Measurements from ENCODE around the gene NCAPD2. TPM values are rescaled to one million over a fixed set of nuclear protein-coding genes. Genes with fewer than 3 reads are reported as not detected.

NCAPD2 gene
- total and polyA plus RNA-seq, 2 donors (not counting 3 experiments of a cell fraction or from before 2014, with no cell fraction given), result 41.8 to 90.1 TPM

- Histone ChIP-seq H3K9ac (replicated peaks; ENCODE audit: extremely low read depth, insufficient read depth, low read length) (no peak overlapping the region), H3K36me3 (ENCODE audit: control insufficient read depth in 2 of 2, extremely low read depth in 1 of 2, insufficient read depth in 2 of 2, low read length in 2 of 2) (peaks cover 16 to 28% of the 10 kb centered on the region in 2 experiments), H3K27ac (ENCODE audit: insufficient read depth, low read depth, low read length) (no peak overlapping the region), H3K27me3 (ENCODE audit: control insufficient read depth in 2 of 2, insufficient read depth in 2 of 2, low read length in 2 of 2) (no peaks in the 10 kb centered on the region), H2AFZ (ENCODE audit: low read depth, low read length) (no peak overlapping the region), H3K9me3 (replicated peaks; ENCODE audit: control insufficient read depth, insufficient read depth, low read length) (no peaks in the 10 kb centered on the region), H3K9me1 (replicated peaks; ENCODE audit: control insufficient read depth, extremely low read depth, insufficient read depth, low read length) (no peaks in the 10 kb centered on the region), H3K4me3 (replicated peaks in 1 of 3; ENCODE audit: insufficient read depth in 1 of 3, low read depth in 1 of 3, low read length in 3 of 3) (peak overlapping the region in 1 of 3 experiments; percentile 70), H3K79me2 (ENCODE audit: control insufficient read depth, insufficient read depth, low read length) (peaks cover 31% of the 10 kb centered on the region), H4K20me1 (replicated peaks; ENCODE audit: control insufficient read depth, extremely low read depth, insufficient read depth, low read length) (no peaks in the 10 kb centered on the region), H3K4me2 (ENCODE audit: insufficient read depth, low read length) (peak overlapping the region; percentile 60), H3K4me1 (ENCODE audit: control insufficient read depth, extremely low read depth, insufficient read depth, low read length) (peaks cover 44% of the 10 kb centered on the region)
- no peak for TF ChIP-seq CTCF (IDR thresholded peaks at IDR 0.05; ENCODE audit: extremely low read depth in 1 of 2, insufficient read depth in 1 of 2, low read depth in 1 of 2, low read length in 2 of 2)
- no peak for TF ChIP-seq POLR2A (IDR thresholded peaks at IDR 0.05; ENCODE audit: low read depth, low read length)
- no peak for TF ChIP-seq MYC (IDR thresholded peaks at IDR 0.05; ENCODE audit: low read depth, low read length)
- no peak for TF ChIP-seq FOS (IDR thresholded peaks at IDR 0.05; ENCODE audit: borderline replicate concordance, insufficient read depth, low read length)
- no peak for TF ChIP-seq POLR2AphosphoS5 (IDR thresholded peaks at IDR 0.05; ENCODE audit: insufficient read depth, low read depth, low read length)
- no peak for TF ChIP-seq MAX (IDR thresholded peaks at IDR 0.05; ENCODE audit: insufficient read depth, insufficient read length)
- no peak for TF ChIP-seq EZH2 (IDR thresholded peaks at IDR 0.05; ENCODE audit: borderline replicate concordance, low read depth, low read length, severe bottlenecking)
- no peak for TF ChIP-seq JUN (IDR thresholded peaks at IDR 0.05; ENCODE audit: borderline replicate concordance, insufficient read depth, insufficient read length, low read depth)
- no peak for TF ChIP-seq GATA2 (IDR thresholded peaks at IDR 0.05; ENCODE audit: insufficient read depth, insufficient read length, low read depth, low read length)
- dilution Hi-C loops (cut with MboI; ENCODE audit: extremely low pct_ligation_motif_present, low sequenced_read_pairs), result no loop called here
- CTCF ChIA-PET, result interaction anchor here (0.6 to 7.0 kb wide), 30 partner anchors 8 to 409 kb away, joined by 3 to 145 read pairs (median 5); partner anchors contain the start of genes IFFO1, LTBR, MRPL51 and NOP2
- no TSS peak for BruUV-seq (replicated peaks)
- intact Hi-C loops (cut with micrococcal nuclease), result loop anchor here (1.0 kb wide), 1 partner anchor 72 kb away; no protein-coding TSS in a partner anchor
- DNase-seq (ENCODE audit: low read depth, low spot score) (no peak), FAIRE-seq (peak; percentile 75)
- POLR2A ChIA-PET, result interaction anchor here (0.9 to 1.5 kb wide), 2 partner anchors 13 to 67 kb away, joined by 3 to 4 read pairs; partner anchors contain the start of gene VAMP1
Observed at GRCh38 chr12:6536894-6537579, 43.1 kb downstream of the NCAPD2 start.

Measured in endothelial cell of umbilical vein (primary cell).